Activated T-cell treated with anti-CD3 and anti-CD28 coated beads, Interleukin-2, amount 50 U/mL, for 72 hours (primary cell): Measurements from ENCODE around the gene BICC1. TPM values are rescaled to one million over a fixed set of nuclear protein-coding genes. Genes with fewer than 3 reads are reported as not detected.
"Not testable (repeated sequence)": the region's sequence is repeated elsewhere in the genome, so short reads cannot be mapped to it uniquely, and the experiment has no call there.

Experiments
- ATAC-seq, 2 donors: fragments of 150-1000 bp; cut with Tn5 transposase; replicated peaks in 1 of 2; 2 replicates each; pipeline ENCODE4 v1.10.0; 2021; ENCODE audit warnings: moderate library complexity in 2 of 2, mild to moderate bottlenecking in 1 of 2
- DNase-seq, 2 donors: peaks; one replicate each; pipeline ENCODE4 v3.0.0; 2021 to 2022; ENCODE audit warnings: mixed read lengths in 1 of 2
- H3K27ac Mint-ChIP-seq: one replicate; pipeline ENCODE4 v1.8.0; 2022; ENCODE audit warnings: mild to moderate bottlenecking, moderate library complexity, mixed read lengths
- H3K27me3 Mint-ChIP-seq: one replicate; pipeline ENCODE4 v1.8.0; 2022; ENCODE audit warnings: low read depth, mixed read lengths
- H3K36me3 Mint-ChIP-seq, 2 donors: one replicate each; pipeline ENCODE4 v1.8.0; 2022; ENCODE audit warnings: mixed read lengths in 2 of 2, mild to moderate bottlenecking in 1 of 2; ENCODE audit not compliant: insufficient read depth in 2 of 2
- H3K4me1 Mint-ChIP-seq: one replicate; pipeline ENCODE4 v1.8.0; 2022; ENCODE audit warnings: low read depth, mixed read lengths
- H3K4me3 Mint-ChIP-seq, 2 donors: one replicate each; pipeline ENCODE4 v1.8.0; 2022; ENCODE audit warnings: mild to moderate bottlenecking in 2 of 2, mixed read lengths in 2 of 2, moderate library complexity in 2 of 2
- H3K9me3 Mint-ChIP-seq, 2 donors: one replicate each; pipeline ENCODE4 v1.8.0; 2022; ENCODE audit warnings: mixed read lengths in 2 of 2
- total RNA-seq, 2 donors: library from RNA; stranded (reverse); gene quantifications; one replicate each; pipeline ENCODE4 v1.2.3, GENCODE V29; 2022

BICC1 gene
- total RNA-seq, 2 donors from 2014 or later, result not detected

DNA sequence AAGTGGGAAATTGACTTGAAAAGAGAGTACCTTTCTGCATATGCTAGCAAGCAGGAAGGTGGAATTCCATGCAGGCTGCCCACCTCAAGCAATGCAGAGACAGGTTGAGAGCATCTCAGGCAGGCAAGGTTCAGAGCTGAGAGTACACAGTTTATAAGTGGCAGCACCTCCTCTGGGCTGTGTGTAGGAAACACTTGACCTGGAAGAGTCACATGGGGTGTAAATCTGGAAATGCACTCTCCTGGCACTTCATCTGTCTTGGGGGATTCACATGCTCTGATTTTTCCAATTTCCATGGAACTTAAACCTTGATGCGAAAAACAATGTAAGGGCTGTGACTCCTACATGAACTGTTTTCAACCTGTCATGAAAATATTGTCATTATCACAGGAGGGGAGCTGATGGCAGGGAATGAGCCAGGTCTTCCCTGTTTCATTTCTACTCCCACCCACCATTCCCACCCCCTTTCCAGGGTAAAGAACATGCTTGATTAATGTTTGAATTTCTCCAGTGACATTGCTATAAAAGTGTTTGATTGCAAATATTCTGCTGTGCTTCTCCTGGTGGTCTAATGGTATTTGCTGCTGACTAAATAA lies 328.3 kb downstream of the BICC1 start:
- H3K9me3 Mint-ChIP-seq, result peaks cover 0 to 1% of the 10 kb centered on the region in 2 donors
- DNase-seq (no peak), ATAC-seq (no peak)
- no peaks in the 10 kb centered on the region for H3K36me3 Mint-ChIP-seq
- no peak overlapping the region for H3K4me3 Mint-ChIP-seq
- no peaks in the 10 kb centered on the region for H3K4me1 Mint-ChIP-seq
- H3K27me3 Mint-ChIP-seq, result no peaks in the 10 kb centered on the region
- H3K27ac Mint-ChIP-seq, result no peak overlapping the region

DNA sequence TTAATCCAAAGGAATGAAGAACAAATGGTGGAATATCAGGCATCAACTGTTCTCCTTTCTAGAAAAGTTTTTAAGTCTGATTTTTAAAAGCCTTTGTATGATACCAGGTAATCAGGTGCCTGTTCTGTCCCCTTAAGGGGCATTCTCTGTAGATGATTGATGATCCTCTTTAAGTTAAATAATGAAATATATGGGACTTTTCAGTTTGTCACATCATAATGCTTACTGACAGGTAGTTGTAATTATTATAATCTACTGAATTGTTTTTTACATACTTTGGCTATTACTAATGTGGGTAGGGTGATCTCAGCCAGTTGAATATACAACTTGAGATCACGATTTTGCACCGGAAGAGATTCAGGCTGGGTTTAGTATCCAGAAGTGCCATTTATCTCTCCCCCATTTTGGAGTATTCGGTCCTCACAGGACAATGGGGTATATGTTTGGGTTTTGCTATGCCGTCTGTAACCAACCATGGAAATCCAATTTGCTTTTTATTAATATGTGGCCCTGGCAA lies 330.2 kb downstream of the BICC1 start:
- Mint-ChIP-seq H3K4me1 (no peaks in the 10 kb centered on the region), H3K27me3 (no peaks in the 10 kb centered on the region), H3K27ac (no peak overlapping the region), H3K4me3 (no peak overlapping the region), H3K36me3 (no peaks in the 10 kb centered on the region), H3K9me3 (peaks cover 1% of the 10 kb centered on the region in 2 donors)
- ATAC-seq, result no peak
- DNase-seq, result no peak

DNA sequence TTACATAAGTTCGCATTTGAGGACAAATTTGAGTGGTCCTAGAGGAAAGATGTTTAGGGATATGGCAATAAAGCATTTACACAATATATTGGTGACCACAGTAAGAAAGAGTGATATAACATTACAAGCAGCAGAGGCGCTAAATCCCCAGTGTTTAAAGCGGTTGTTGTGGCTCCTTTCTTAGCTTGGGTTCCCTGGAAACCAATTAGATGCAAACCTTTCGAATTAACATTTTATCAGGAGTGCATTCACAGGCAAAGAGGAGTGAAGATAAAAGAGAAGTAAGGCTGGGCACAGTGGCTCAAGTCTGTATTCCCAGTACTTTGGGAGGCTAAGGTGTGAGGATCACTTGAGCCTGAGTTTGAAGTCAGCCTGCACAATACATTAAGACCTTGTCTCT lies 331.1 kb downstream of the BICC1 start:
- peaks cover 1% of the 10 kb centered on the region in 2 donors for H3K9me3 Mint-ChIP-seq
- no peak overlapping the region for H3K27ac Mint-ChIP-seq
- no peak for ATAC-seq
- H3K4me3 Mint-ChIP-seq, result no peak overlapping the region
- H3K4me1 Mint-ChIP-seq, result no peaks in the 10 kb centered on the region
- H3K27me3 Mint-ChIP-seq, result no peaks in the 10 kb centered on the region
- no peaks in the 10 kb centered on the region for H3K36me3 Mint-ChIP-seq
- DNase-seq, result no peak

DNA sequence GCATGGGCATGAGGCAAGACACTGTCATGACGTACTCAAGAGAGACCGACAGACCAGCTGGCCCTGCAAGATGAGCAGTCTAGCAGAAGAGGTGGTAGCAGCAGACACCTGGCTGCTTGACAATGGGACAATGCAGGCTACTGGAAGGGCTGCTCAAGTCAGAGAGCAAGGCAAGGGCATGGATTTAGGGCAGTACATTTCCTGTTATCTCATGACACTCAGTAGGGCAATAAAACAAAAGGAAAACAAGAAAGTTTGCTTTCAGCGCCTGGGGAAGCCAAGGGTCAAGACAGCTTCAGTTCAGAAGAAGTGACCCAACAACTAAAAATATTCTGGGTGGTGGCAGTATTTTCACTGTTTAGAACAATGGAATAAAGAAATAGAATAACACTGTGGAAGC lies 332.0 kb downstream of the BICC1 start:
- ATAC-seq (no peak), DNase-seq (no peak)
- no peak overlapping the region for H3K4me3 Mint-ChIP-seq
- H3K4me1 Mint-ChIP-seq, result no peaks in the 10 kb centered on the region
- no peaks in the 10 kb centered on the region for H3K27me3 Mint-ChIP-seq
- no peaks in the 10 kb centered on the region for H3K36me3 Mint-ChIP-seq
- peaks cover 1% of the 10 kb centered on the region in 2 donors for H3K9me3 Mint-ChIP-seq
- H3K27ac Mint-ChIP-seq, result no peak overlapping the region

DNA sequence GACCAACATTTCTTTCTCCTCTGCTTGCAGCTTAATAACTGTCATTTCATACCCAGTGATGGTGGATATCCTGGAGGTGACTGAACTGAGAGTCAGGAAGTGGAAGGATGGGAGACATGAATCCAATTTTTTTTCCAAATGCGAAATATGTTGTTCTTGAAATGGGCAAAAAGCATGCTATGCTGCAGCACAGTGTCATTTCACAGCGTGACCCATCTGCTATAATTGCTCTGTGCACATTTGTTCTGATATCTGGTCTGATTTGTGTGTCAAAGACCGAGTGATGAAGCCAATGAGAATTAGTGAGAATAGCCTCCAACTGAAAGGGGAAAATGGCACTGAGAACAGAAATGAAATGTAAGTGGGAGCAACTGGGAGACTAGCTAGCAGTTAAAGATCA lies 334.2 kb downstream of the BICC1 start:
- ATAC-seq, result no peak
- Mint-ChIP-seq H3K27ac (no peak overlapping the region), H3K4me3 (no peak overlapping the region), H3K9me3 (peaks cover 1% of the 10 kb centered on the region in 2 donors), H3K36me3 (no peaks in the 10 kb centered on the region), H3K27me3 (no peaks in the 10 kb centered on the region), H3K4me1 (no peaks in the 10 kb centered on the region)
- DNase-seq, result no peak

DNA sequence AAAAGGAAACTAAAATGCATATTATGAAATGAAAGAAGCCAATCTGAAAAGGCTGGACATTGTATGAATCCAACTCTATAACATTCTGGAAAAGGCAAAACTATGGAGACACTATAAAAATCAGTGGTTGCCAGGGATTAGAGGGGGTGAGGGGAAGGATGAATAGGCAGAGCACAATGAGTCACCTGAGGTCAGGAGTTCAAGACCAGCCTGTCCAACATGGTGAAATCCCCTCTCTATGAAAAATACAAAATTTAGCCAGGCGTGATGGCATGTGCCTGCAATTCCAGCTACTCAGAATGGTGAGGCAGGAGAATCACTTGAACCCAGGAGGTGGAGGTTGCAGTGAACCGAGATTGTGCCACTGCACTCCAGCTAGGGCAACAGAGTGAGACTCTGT lies 338.9 kb downstream of the BICC1 start:
- H3K4me3 Mint-ChIP-seq, result no peak overlapping the region
- no peaks in the 10 kb centered on the region for H3K27me3 Mint-ChIP-seq
- H3K9me3 Mint-ChIP-seq, result peaks cover 0 to 1% of the 10 kb centered on the region in 2 donors
- H3K36me3 Mint-ChIP-seq, result no peaks in the 10 kb centered on the region
- ATAC-seq (no peak), DNase-seq (no peak)
- no peaks in the 10 kb centered on the region for H3K4me1 Mint-ChIP-seq
- no peak overlapping the region for H3K27ac Mint-ChIP-seq

DNA sequence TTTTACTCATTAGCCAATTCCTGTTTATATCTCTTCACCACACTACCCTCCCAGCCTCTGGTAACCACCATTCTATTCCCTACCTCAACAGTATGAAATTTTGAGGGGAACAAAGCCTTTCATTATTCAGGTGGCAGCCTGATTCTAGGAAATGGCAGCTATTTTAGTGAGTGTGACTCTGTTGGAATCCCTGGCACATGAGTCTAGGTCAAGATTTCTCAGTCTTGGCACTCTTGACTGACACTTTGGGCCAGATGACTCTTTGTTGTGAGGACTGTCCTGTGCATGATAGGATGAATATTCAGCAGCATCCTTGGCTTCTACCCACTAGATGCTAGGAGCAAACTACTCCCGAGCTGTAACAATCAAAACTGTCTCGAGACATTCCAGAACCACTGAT lies 341.0 kb downstream of the BICC1 start:
- H3K36me3 Mint-ChIP-seq, result no peaks in the 10 kb centered on the region
- H3K4me1 Mint-ChIP-seq, result no peaks in the 10 kb centered on the region
- H3K4me3 Mint-ChIP-seq, result no peak overlapping the region
- no peaks in the 10 kb centered on the region for H3K27me3 Mint-ChIP-seq
- H3K27ac Mint-ChIP-seq, result no peak overlapping the region
- peaks cover 3 to 6% of the 10 kb centered on the region in 2 donors for H3K9me3 Mint-ChIP-seq
- DNase-seq, result no peak
- no peak for ATAC-seq

DNA sequence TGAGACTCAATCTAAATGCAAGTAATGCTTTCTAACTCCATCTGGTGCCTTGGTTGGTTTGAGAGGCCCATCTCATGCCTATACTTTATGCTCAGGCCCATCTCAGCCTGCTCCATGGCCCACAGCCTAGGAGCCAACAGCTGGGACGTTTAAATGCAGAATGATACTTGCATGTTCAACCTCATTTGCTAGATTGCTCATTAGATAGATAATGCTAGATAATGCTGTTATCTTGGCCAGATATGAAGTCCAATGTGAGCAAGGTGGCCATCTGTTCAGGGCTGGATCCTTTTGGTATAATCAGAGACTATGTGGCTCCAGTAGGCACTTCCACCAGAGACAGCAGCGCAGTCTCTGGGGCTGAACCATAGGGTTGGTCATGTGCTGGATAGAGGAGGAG lies 342.1 kb downstream of the BICC1 start:
- ATAC-seq, result no peak
- Mint-ChIP-seq H3K9me3 (peaks cover 3 to 9% of the 10 kb centered on the region in 2 donors), H3K36me3 (no peaks in the 10 kb centered on the region), H3K27me3 (no peaks in the 10 kb centered on the region), H3K4me1 (no peaks in the 10 kb centered on the region), H3K4me3 (no peak overlapping the region), H3K27ac (no peak overlapping the region)
- no peak for DNase-seq

DNA sequence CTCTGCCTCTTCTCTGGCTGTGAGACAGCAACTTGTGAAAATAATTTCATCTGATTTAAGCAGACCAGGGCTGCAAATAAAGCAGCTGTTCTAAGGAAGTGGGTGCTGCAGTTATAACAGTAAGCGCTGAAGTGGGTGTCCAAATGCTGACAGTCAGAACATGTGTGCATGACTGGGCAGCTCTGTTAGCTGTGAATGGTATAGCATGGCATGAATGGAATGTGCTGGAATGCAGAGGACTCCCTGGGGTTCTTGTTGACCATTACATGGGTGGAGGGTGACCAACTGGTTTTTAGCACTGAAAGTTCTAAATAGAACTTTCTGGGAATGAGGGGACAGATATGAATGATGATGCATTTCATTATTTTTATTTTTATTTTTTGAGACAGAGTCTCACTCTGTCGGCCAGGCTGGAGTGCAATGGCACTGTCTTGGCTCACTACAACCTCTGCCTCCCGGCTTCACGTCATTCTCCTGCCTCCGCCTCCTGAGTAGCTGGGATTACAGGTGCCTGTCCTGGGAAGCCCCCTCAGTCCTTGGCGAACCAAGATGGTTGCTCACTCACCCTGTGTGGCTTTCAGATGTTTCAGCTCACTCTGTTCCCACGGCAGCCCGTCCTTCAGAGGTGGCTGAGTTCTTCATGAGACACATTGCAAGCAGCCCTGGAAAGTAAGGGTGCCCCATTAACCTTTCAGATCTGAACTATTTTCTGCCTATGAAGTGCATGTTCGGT lies 344.0 kb downstream of the BICC1 start:
- Mint-ChIP-seq H3K27ac (no peak overlapping the region), H3K4me3 (no peak overlapping the region), H3K4me1 (no peaks in the 10 kb centered on the region), H3K36me3 (no peaks in the 10 kb centered on the region), H3K27me3 (no peaks in the 10 kb centered on the region), H3K9me3 (peaks cover 3 to 9% of the 10 kb centered on the region in 2 donors)
- no peak for DNase-seq
- no peak for ATAC-seq

DNA sequence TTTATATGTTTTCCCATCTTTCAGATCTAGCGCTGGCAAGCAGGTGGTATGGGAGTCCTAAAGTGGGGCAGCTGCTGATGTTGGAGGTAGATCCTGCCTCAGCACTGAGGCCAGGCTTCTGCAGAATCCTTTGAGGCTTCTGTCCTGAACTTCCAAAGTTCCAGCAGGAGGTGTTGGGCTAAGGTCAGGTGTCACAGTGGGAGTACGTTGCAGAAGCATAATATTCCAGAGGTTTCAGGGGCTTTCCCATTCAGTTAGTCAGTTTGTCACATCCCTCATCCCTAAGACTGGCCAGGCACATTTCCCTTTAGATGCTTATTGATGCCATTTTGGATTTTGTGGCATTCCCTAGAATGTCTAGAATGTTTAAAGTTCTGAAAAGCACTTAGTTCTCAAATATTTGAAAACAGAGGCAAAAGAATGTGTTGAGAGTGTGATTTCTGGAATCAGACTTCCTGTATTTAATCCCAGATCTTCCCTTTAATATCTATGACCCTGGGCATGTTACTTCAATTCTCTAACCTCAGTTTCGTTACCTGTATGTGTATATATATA lies 344.7 kb downstream of the BICC1 start:
- H3K4me1 Mint-ChIP-seq, result no peaks in the 10 kb centered on the region
- H3K27me3 Mint-ChIP-seq, result no peaks in the 10 kb centered on the region
- H3K36me3 Mint-ChIP-seq, result no peaks in the 10 kb centered on the region
- no peak for DNase-seq
- peaks cover 3 to 9% of the 10 kb centered on the region in 2 donors for H3K9me3 Mint-ChIP-seq
- no peak overlapping the region for H3K27ac Mint-ChIP-seq
- no peak for ATAC-seq
- H3K4me3 Mint-ChIP-seq, result no peak overlapping the region

DNA sequence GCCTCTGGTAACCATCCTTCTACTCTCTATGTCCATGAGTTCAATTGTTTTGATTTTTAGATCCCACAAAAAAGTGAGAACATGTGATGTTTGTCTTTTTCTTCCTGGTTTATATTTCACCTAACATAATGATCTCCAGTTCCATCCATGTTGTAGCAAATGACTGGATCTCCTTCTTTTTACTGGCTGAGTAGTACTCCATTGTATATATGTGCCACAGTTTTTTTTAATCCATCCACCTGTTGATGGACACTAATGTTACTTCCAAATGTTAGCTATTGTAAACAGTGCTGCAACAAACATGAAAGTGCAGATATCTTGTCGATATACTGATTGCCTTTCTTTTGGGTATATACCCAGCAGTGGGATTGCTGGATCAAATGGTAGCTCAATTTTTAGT lies 345.5 kb downstream of the BICC1 start:
- H3K4me3 Mint-ChIP-seq, H3K9me3 Mint-ChIP-seq, H3K36me3 Mint-ChIP-seq: not testable (repeated sequence)

DNA sequence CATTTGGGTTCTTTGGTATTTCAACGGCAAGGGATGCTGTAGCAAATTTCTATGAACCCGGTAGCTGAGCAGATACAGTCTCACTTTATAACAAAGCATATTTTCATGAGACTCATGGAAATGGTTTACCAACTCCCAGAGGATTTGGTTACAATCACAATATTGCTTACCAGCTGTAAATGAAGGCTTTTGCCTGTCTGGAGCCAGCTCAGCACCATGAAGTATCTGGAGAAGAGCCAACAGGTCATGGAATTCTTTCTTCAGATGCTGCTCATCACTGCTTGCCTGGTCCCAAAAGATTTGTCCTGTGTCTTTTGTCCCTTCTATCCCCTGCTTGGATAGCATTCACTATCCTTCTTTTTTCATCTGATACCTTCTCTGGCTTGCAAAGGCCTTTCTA lies 346.9 kb downstream of the BICC1 start:
- ATAC-seq, result no peak
- Mint-ChIP-seq H3K27me3 (no peaks in the 10 kb centered on the region), H3K4me3 (no peak overlapping the region), H3K4me1 (no peaks in the 10 kb centered on the region), H3K9me3 (peaks cover 3 to 9% of the 10 kb centered on the region in 2 donors), H3K36me3 (no peaks in the 10 kb centered on the region), H3K27ac (no peak overlapping the region)
- DNase-seq, result no peak

More for the DNA sequence above, 345.5 kb downstream of the BICC1 start:
- DNase-seq, H3K4me1 Mint-ChIP-seq, H3K27ac Mint-ChIP-seq, H3K27me3 Mint-ChIP-seq, ATAC-seq: not testable (repeated sequence)

DNA sequence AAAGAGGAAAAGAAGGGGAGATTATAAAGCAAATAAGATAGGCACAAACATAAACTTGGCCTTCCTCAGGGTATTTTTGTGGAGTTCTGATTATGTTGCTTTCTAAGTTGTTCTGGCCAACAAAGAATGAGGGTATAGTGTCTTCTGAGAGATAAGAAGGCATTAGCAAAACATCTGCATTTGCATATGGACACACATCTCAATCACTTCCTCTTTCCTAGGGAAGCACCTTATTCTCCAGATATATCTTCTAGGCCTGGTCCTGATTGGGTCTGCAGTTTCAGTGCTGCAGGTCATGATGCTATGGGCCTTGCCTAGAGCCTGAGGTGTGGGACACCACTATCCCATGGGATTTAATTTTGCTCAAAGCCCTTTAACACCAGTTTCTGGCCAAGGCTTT lies 355.0 kb downstream of the BICC1 start:
- H3K36me3 Mint-ChIP-seq, result no peaks in the 10 kb centered on the region
- H3K27ac Mint-ChIP-seq, result no peak overlapping the region
- ATAC-seq (no peak), DNase-seq (no peak)
- no peaks in the 10 kb centered on the region for H3K9me3 Mint-ChIP-seq
- H3K4me3 Mint-ChIP-seq, result no peak overlapping the region
- no peaks in the 10 kb centered on the region for H3K4me1 Mint-ChIP-seq
- no peaks in the 10 kb centered on the region for H3K27me3 Mint-ChIP-seq
